MCF 10A (cell line): ENCODE measurements around the gene TNS1. TPM values are rescaled to one million over a fixed set of nuclear protein-coding genes. Genes with fewer than 3 reads are reported as not detected.
A peak's percentile ranks its signal among the peaks of the same experiment; 100 is the strongest.

ENCODE experiments used
- BruUV-seq: library from RNA; stranded (reverse); fragments of 400-500 nt; replicated peaks from 2 replicates; lab custom pipeline; 2021; lab: Mats Ljungman, UMichigan
- CTCF ChIA-PET: fragments of 300-600 bp; sonication (Branson Sonifier 250); formaldehyde crosslinking; extraction: SDS; loops from one replicate; lab custom pipeline; 2021; ENCODE audit warnings: antibody characterized with exemption, inconsistent platforms; lab: Yijun Ruan, JAX
- POLR2A ChIA-PET: fragments of 300-600, 350-650 bp; sonication (Branson Sonifier 250); formaldehyde crosslinking; extraction: SDS; loops from one replicate; lab custom pipeline; 2020; ENCODE audit warnings: antibody characterized with exemption, inconsistent platforms; lab: Yijun Ruan, JAX
- DNase-seq: peaks from one replicate; pipeline ENCODE4 v3.0.0-alpha.2; 2018; ENCODE audit not compliant: unreplicated experiment
- H3K27ac Mint-ChIP-seq: one replicate; pipeline ENCODE4 v1.8.0; 2022; ENCODE audit warnings: mild to moderate bottlenecking, low read depth, mixed read lengths; ENCODE audit not compliant: unreplicated experiment
- H3K27me3 Mint-ChIP-seq: one replicate; pipeline ENCODE4 v1.8.0; 2022; ENCODE audit warnings: mixed read lengths; ENCODE audit not compliant: insufficient read depth, unreplicated experiment
- H3K36me3 Mint-ChIP-seq: one replicate; pipeline ENCODE4 v1.8.0; 2022; ENCODE audit warnings: mild to moderate bottlenecking, moderate library complexity, mixed read lengths; ENCODE audit not compliant: insufficient read depth, unreplicated experiment
- H3K4me1 Mint-ChIP-seq: one replicate; pipeline ENCODE4 v1.8.0; 2022; ENCODE audit warnings: mixed read lengths; ENCODE audit not compliant: insufficient read depth, unreplicated experiment
- H3K4me3 Mint-ChIP-seq: one replicate; pipeline ENCODE4 v1.8.0; 2022; ENCODE audit warnings: mild to moderate bottlenecking, moderate library complexity, mixed read lengths; ENCODE audit not compliant: unreplicated experiment
- H3K9me3 Mint-ChIP-seq: one replicate; pipeline ENCODE4 v1.8.0; 2022; ENCODE audit warnings: mixed read lengths; ENCODE audit not compliant: unreplicated experiment
- intact Hi-C: fragments of 100-400 bp; cut with micrococcal nuclease; formaldehyde crosslinking; loops from 2 replicates; pipeline ENCODE4 v1.14.1; 2022
- total RNA-seq: library from RNA; stranded (reverse); gene quantifications from 2 replicates; pipeline ENCODE4 v1.2.3, GENCODE V29; 2022
- TF ChIP-seq, protein P1 (sequence below): fragments of 200-600 bp; IDR thresholded peaks from one replicate; pipeline ENCODE4 v1.8.0; 2022; ENCODE audit warnings: antibody characterized with exemption, mild to moderate bottlenecking; ENCODE audit not compliant: unreplicated experiment

TNS1 gene
- total RNA-seq, 1 experiment from 2014 or later: 3.3 TPM

DNA sequence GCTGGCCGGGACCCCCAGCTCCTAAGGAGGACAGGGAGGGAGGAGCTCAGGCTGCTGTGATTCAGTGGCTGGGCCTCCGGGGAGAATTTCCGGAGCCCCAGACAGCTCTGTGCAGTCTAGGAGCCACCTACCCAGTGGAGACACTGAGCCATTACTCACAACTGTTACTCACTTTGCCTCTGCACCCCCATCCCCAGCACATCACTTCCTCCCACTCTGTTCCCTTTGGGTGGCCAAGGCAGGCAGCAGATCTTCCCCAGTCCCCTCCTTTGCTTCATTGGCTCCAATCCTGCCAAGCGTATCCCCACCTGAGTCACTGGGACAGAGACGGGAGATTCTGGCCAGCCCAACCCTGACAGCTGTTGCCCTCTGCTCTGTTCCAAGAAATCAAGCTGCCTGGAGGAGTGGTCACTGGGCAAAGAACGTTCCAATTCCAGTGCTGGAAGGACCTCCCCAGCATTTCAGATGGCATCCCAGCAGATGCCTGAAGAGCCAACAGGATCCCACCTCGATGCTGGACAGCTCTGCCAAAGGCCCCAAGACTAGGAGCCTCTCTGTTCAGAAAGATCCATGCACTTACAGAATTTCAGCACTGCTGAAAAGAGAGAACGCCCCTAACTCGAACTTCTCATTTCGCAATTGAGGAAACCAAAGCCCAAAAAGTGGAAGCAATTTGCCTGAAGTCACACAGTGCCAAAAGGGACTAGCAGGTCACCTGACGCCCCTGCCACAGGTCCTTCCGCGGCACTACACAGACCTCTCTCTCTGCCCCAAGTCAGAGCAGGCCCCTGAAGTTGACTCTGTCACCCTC, 68.3 kb downstream of the TNS1 start:
- peaks cover 28% of the 10 kb centered on the region for H3K4me1 Mint-ChIP-seq
- H3K36me3 Mint-ChIP-seq: no peaks in the 10 kb centered on the region
- no peaks in the 10 kb centered on the region for H3K27me3 Mint-ChIP-seq
- peak; percentile 77 for DNase-seq
- no TSS peak for BruUV-seq
- intact Hi-C loops: no loop called here
- no peaks in the 10 kb centered on the region for H3K9me3 Mint-ChIP-seq
- CTCF ChIA-PET: interaction anchor here (0.6 to 2.1 kb wide), 4 partner anchors 60 to 149 kb away, joined by 4 read pairs; no protein-coding TSS in a partner anchor
- POLR2A ChIA-PET: no interaction called here
- no peak overlapping the region for H3K27ac Mint-ChIP-seq
- TF ChIP-seq, protein P1, sequence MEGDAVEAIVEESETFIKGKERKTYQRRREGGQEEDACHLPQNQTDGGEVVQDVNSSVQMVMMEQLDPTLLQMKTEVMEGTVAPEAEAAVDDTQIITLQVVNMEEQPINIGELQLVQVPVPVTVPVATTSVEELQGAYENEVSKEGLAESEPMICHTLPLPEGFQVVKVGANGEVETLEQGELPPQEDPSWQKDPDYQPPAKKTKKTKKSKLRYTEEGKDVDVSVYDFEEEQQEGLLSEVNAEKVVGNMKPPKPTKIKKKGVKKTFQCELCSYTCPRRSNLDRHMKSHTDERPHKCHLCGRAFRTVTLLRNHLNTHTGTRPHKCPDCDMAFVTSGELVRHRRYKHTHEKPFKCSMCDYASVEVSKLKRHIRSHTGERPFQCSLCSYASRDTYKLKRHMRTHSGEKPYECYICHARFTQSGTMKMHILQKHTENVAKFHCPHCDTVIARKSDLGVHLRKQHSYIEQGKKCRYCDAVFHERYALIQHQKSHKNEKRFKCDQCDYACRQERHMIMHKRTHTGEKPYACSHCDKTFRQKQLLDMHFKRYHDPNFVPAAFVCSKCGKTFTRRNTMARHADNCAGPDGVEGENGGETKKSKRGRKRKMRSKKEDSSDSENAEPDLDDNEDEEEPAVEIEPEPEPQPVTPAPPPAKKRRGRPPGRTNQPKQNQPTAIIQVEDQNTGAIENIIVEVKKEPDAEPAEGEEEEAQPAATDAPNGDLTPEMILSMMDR: no peak
- no peak overlapping the region for H3K4me3 Mint-ChIP-seq

DNA sequence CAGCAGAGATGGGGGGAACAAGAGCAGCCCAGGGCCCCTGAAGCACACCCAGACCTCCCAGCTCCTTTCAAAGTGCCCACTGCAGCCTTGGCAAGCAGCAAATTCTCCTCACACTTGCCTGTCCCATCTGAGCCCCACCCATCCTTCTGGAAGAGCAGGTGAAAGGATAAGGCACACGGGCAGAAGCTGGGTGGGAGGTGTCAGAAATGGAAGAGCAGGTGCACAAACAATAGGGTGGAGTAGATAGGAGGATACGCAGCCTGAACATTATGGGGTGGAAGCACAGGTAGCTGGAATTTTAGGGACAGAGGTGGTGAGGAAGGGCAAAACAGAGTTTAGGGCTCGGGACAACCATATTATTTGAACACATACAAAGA, 69.2 kb downstream of the TNS1 start:
- Mint-ChIP-seq H3K27ac (no peak overlapping the region), H3K27me3 (no peaks in the 10 kb centered on the region), H3K9me3 (no peaks in the 10 kb centered on the region), H3K4me1 (peaks cover 32% of the 10 kb centered on the region), H3K36me3 (no peaks in the 10 kb centered on the region), H3K4me3 (no peak overlapping the region)
- no TSS peak for BruUV-seq
- no peak for DNase-seq
- ChIA-PET POLR2A (no interaction called here), CTCF (interaction anchor here (0.9 to 2.1 kb wide), 6 partner anchors 47 to 148 kb away, joined by 3 to 5 read pairs (median 4); no protein-coding TSS in a partner anchor)
- intact Hi-C loops: no loop called here
- TF ChIP-seq, protein P1: no peak

DNA sequence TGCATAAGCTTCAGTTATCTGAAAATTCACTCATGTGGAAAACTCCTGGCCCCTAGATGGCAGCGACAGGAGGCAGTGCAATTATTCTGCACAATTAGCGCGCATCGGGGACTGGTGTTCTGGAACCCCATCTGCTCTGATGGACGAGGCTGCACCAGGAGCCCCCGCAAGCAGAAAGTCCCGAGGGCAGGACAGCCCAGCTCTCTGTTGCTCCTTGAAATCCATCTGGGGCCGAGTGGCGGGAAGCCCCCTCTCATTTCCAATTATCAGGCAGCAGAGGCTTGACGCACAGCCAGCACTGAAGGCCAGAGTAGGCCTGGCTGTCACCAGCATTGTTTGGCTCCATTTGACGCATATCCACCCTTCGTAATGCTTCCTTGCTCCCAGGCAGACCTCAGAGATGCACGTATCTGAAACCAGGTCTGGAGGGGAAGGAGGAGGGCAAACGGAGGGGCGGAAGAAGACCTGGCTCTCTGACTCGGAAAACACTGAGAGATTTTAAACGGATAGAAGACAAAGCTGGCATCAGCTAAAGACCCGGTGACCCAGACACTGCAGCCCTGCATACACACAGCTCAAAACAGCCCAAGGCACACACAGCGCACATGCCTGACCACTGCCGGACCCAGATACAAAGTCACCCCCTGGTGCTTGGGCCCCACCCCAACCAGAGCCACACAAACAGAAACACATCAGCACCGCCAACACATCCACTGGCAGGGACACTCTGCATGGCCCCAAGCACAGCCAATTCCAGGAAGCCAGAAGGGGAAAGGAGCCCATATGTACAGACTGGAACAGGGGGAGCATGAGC, 69.8 kb downstream of the TNS1 start:
- Mint-ChIP-seq H3K4me3 (no peak overlapping the region), H3K36me3 (no peaks in the 10 kb centered on the region)
- TF ChIP-seq, protein P1: no peak

More for the DNA sequence above, 69.8 kb downstream of the TNS1 start:
- BruUV-seq: no TSS peak
- Mint-ChIP-seq H3K27ac (no peak overlapping the region), H3K9me3 (no peaks in the 10 kb centered on the region), H3K4me1 (peaks cover 35% of the 10 kb centered on the region), H3K27me3 (no peaks in the 10 kb centered on the region)
- DNase-seq: no peak
- CTCF ChIA-PET: interaction anchor here (0.6 to 2.1 kb wide), 9 partner anchors 46 to 176 kb away, joined by 3 to 5 read pairs (median 4); no protein-coding TSS in a partner anchor
- intact Hi-C loops: no loop called here
- POLR2A ChIA-PET: no interaction called here
